ENCODE results near the gene PDE5A.
"Not testable (repeated sequence)": the region's sequence is repeated elsewhere in the genome, so short reads cannot be mapped to it uniquely, and the experiment has no call there.

Gene PDE5A

DNA sequence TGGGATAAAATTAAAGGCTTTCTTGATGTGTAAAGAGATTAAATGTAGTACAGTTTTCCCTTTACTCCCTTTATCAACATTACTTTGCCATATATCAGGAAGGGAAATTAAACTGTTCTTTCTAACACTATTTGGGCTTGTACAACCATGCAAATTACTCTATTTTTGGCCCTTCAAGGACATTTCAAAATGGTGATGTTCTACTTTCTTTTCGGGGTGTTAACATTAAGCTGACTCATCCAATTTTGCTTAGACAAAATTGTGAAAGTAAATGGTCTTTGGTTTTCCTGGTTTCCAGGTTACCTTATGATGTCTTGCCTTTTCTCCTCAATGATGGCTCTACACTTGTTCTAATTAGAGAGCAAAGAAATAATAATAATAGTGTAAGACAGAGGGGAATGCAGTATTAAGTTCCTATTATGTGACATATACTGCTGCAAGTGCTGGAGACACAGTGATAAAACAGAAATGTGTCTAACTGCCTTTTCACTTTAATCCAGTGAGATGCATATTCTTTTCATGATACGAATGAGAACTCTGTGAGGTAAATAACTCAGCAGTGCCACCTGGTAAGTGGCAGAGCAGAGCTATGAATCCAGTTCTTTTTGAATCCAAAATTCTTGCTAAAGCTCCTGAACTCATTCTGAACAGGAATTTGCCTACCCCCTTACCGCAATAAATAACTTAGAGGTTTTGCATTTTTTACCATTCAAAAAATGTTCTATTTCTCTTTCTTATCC lies 35.7 kb upstream of the PDE5A start:
- H4K20me1 ChIP-seq (ENCODE audit: insufficient read depth, low read length) = no peaks in the 10 kb centered on the region
- H3K4me1 ChIP-seq (ENCODE audit: low read length) = peaks cover 16% of the 10 kb centered on the region
- TF ChIP-seq EZH2phosphoT487 (IDR thresholded peaks at IDR 0.05; ENCODE audit: low read length) = no peak
- TF ChIP-seq, protein P1, sequence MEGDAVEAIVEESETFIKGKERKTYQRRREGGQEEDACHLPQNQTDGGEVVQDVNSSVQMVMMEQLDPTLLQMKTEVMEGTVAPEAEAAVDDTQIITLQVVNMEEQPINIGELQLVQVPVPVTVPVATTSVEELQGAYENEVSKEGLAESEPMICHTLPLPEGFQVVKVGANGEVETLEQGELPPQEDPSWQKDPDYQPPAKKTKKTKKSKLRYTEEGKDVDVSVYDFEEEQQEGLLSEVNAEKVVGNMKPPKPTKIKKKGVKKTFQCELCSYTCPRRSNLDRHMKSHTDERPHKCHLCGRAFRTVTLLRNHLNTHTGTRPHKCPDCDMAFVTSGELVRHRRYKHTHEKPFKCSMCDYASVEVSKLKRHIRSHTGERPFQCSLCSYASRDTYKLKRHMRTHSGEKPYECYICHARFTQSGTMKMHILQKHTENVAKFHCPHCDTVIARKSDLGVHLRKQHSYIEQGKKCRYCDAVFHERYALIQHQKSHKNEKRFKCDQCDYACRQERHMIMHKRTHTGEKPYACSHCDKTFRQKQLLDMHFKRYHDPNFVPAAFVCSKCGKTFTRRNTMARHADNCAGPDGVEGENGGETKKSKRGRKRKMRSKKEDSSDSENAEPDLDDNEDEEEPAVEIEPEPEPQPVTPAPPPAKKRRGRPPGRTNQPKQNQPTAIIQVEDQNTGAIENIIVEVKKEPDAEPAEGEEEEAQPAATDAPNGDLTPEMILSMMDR (IDR thresholded peaks at IDR 0.05; ENCODE audit: low read length) = peak; percentile 39
- no peak for TF ChIP-seq EZH2 (optimal IDR thresholded peaks at IDR 0.05; ENCODE audit: low read depth, low read length)
- H3K4me3 ChIP-seq (ENCODE audit: low read length) = peak overlapping the region; percentile 65
- H3K9me3 ChIP-seq (replicated peaks; ENCODE audit: insufficient read depth, low read length) = no peaks in the 10 kb centered on the region
- no peaks in the 10 kb centered on the region for H3K79me2 ChIP-seq (ENCODE audit: low read length)
- peak overlapping the region; percentile 89 for H3K27ac ChIP-seq (ENCODE audit: low read length)
- no peaks in the 10 kb centered on the region for H3K9me2 ChIP-seq (replicated peaks; ENCODE audit: insufficient read depth, low read length)
- peak overlapping the region; percentile 93 for H3K4me2 ChIP-seq (ENCODE audit: low read depth, low read length)
- H3F3A ChIP-seq (ENCODE audit: insufficient read depth, low read length) = peaks cover 17% of the 10 kb centered on the region
- H2AFZ ChIP-seq (ENCODE audit: low read length) = peak overlapping the region; percentile 60
- H3K27me3 ChIP-seq (replicated peaks; ENCODE audit: insufficient read depth, low read length) = no peaks in the 10 kb centered on the region
- H3K36me3 ChIP-seq (replicated peaks; ENCODE audit: insufficient read depth, low read length) = no peaks in the 10 kb centered on the region
- H3K9ac ChIP-seq (ENCODE audit: low read length) = peak overlapping the region; percentile 67
- DNase-seq = peak; percentile 74

DNA sequence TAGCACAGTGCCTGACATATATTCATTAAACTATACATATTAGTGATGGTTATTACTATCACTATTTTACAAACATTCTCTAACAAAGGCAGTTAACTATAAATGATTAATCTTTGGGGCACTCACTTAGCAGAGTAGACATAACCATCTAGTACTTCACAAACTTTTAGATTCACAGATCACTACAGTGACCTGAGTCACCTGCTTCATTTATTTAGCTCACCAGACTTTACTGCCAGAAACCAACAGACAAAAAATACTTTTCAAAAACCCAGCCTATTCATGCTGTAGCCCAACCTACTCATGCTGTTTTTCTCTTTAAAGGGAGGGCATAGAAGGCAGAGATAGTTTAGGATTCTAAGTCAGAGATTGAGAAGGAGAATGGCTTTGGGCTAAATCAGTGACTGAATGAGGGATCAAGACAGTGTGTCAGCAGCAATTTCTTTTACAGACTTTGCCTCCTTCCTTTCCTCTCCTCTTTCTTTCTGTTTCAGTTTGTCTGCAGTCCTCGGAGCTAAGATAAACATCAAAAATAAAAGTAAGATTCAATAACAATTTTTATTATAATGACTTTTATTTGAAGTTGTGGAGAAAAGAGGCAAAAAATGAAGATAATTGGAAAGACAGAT lies 34.7 kb upstream of the PDE5A start:
- Histone ChIP-seq H3K27ac (ENCODE audit: low read length) (peak overlapping the region; percentile 89), H2AFZ (ENCODE audit: low read length) (peak overlapping the region; percentile 60), H3K9ac (ENCODE audit: low read length) (peak overlapping the region; percentile 67), H3K36me3 (replicated peaks; ENCODE audit: insufficient read depth, low read length) (no peaks in the 10 kb centered on the region), H3K4me1 (ENCODE audit: low read length) (peaks cover 16% of the 10 kb centered on the region), H3K27me3 (replicated peaks; ENCODE audit: insufficient read depth, low read length) (no peaks in the 10 kb centered on the region), H3K9me3 (replicated peaks; ENCODE audit: insufficient read depth, low read length) (no peaks in the 10 kb centered on the region), H3F3A (ENCODE audit: insufficient read depth, low read length) (peaks cover 17% of the 10 kb centered on the region), H3K79me2 (ENCODE audit: low read length) (no peaks in the 10 kb centered on the region), H4K20me1 (ENCODE audit: insufficient read depth, low read length) (no peaks in the 10 kb centered on the region), H3K9me2 (replicated peaks; ENCODE audit: insufficient read depth, low read length) (no peaks in the 10 kb centered on the region), H3K4me3 (ENCODE audit: low read length) (peak overlapping the region; percentile 65), H3K4me2 (ENCODE audit: low read depth, low read length) (peak overlapping the region; percentile 93)
- peak; percentile 42 for DNase-seq
- TF ChIP-seq EZH2phosphoT487 (IDR thresholded peaks at IDR 0.05; ENCODE audit: low read length) (no peak), EZH2 (optimal IDR thresholded peaks at IDR 0.05; ENCODE audit: low read depth, low read length) (no peak)
- TF ChIP-seq, protein P1 (IDR thresholded peaks at IDR 0.05; ENCODE audit: low read length) = no peak

DNA sequence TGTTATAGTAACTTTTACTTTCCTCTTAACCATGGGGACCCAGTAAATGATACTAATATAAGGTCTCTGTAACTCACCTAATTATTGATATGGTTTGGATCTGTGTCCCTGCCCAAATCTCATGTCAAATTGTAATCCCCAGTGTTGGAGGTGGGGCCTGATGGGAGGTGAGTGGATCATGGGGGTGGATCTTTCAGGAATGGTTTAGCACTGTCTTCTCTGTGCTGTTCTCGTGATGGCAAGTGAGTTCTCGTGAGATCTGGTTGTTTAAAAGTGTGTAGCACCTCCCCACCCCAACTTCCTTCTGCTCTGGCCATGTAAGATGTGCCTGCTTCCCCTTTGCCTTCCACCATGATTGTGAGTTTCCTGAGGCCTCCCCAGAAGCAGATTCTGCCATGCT lies 34.0 kb upstream of the PDE5A start:
- peak overlapping the region; percentile 60 for H2AFZ ChIP-seq (ENCODE audit: low read length)
- H3K4me3 ChIP-seq (ENCODE audit: low read length); H3K27me3 ChIP-seq (replicated peaks; ENCODE audit: insufficient read depth, low read length); H3K9me3 ChIP-seq (replicated peaks; ENCODE audit: insufficient read depth, low read length); DNase-seq; H4K20me1 ChIP-seq (ENCODE audit: insufficient read depth, low read length); H3K79me2 ChIP-seq (ENCODE audit: low read length); H3K9ac ChIP-seq (ENCODE audit: low read length); H3K36me3 ChIP-seq (replicated peaks; ENCODE audit: insufficient read depth, low read length); H3K9me2 ChIP-seq (replicated peaks; ENCODE audit: insufficient read depth, low read length): not testable (repeated sequence)
- H3F3A ChIP-seq (ENCODE audit: insufficient read depth, low read length) = peaks cover 17% of the 10 kb centered on the region
- peak overlapping the region; percentile 89; the same call in 1 of the 2 replicates for H3K27ac ChIP-seq (ENCODE audit: low read length)
- H3K4me2 ChIP-seq (ENCODE audit: low read depth, low read length) = peak overlapping the region; percentile 93
- H3K4me1 ChIP-seq (ENCODE audit: low read length) = peaks cover 16% of the 10 kb centered on the region

DNA sequence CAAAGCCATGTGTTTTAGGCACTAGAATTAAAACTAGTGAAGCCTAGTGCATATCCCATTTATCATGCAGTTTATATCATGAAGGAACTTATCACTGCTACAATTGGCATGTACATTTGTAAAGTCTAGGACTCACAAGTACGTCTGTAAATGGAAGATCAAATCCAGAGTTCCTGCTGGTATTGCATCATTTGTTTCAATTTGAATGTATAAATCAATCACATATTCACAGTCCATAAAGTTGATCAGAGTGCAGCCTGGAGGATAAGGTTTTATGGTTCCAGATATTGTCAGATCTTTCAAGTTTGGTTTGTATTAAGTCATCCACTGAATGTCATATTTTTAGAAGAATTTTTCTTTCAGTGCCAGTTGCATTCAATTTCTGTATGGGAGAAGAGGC lies 32.6 kb upstream of the PDE5A start:
- H3K4me2 ChIP-seq (ENCODE audit: low read depth, low read length) = no peak overlapping the region

More for the DNA sequence above, 32.6 kb upstream of the PDE5A start:
- Histone ChIP-seq H3K9me3 (replicated peaks; ENCODE audit: insufficient read depth, low read length) (no peaks in the 10 kb centered on the region), H3K27me3 (replicated peaks; ENCODE audit: insufficient read depth, low read length) (no peaks in the 10 kb centered on the region), H3K9me2 (replicated peaks; ENCODE audit: insufficient read depth, low read length) (no peaks in the 10 kb centered on the region), H3K27ac (ENCODE audit: low read length) (no peak overlapping the region), H3F3A (ENCODE audit: insufficient read depth, low read length) (peaks cover 17% of the 10 kb centered on the region), H3K9ac (ENCODE audit: low read length) (no peak overlapping the region), H3K36me3 (replicated peaks; ENCODE audit: insufficient read depth, low read length) (no peaks in the 10 kb centered on the region), H3K4me3 (ENCODE audit: low read length) (no peak overlapping the region), H3K79me2 (ENCODE audit: low read length) (no peaks in the 10 kb centered on the region), H4K20me1 (ENCODE audit: insufficient read depth, low read length) (no peaks in the 10 kb centered on the region), H2AFZ (ENCODE audit: low read length) (no peak overlapping the region), H3K4me1 (ENCODE audit: low read length) (peaks cover 16% of the 10 kb centered on the region)
- no peak for DNase-seq
- no peak for TF ChIP-seq EZH2 (optimal IDR thresholded peaks at IDR 0.05; ENCODE audit: low read depth, low read length)
- TF ChIP-seq EZH2phosphoT487 (IDR thresholded peaks at IDR 0.05; ENCODE audit: low read length) = no peak
- TF ChIP-seq, protein P1 (IDR thresholded peaks at IDR 0.05; ENCODE audit: low read length) = no peak

Data from MM.1S (cell line).